HG03520 (cell line): ENCODE data around the gene RAB24.

Source experiments
- ATAC-seq: cut with Tn5 transposase; IDR thresholded peaks from one replicate; pipeline ENCODE4 v1.9.1; 2021; ENCODE audit warnings: mild to moderate bottlenecking, moderate library complexity; ENCODE audit not compliant: unreplicated experiment

The RAB24 gene

GRCh38 chr5:177333420-177334154 lies 30.1 kb upstream of the RAB24 start:
- no peak for ATAC-seq

GRCh38 chr5:177332896-177333260 lies 29.4 kb upstream of the RAB24 start:
- no peak for ATAC-seq

GRCh38 chr5:177332031-177332895 lies 28.7 kb upstream of the RAB24 start:
- no peak for ATAC-seq

GRCh38 chr5:177330991-177331842 lies 27.7 kb upstream of the RAB24 start:
- ATAC-seq = no peak

GRCh38 chr5:177329883-177330282 lies 26.4 kb upstream of the RAB24 start:
- ATAC-seq = no peak

- ATAC-seq = no peak
Measured at GRCh38 chr5:177328545-177329231, 25.2 kb upstream of the RAB24 start.

- ATAC-seq = no peak
Measured at GRCh38 chr5:177327539-177328522, 24.3 kb upstream of the RAB24 start.

- no peak for ATAC-seq
Measured at GRCh38 chr5:177325868-177326381, 22.4 kb upstream of the RAB24 start.

GRCh38 chr5:177320879-177321278 lies 17.4 kb upstream of the RAB24 start:
- no peak for ATAC-seq

GRCh38 chr5:177319913-177320588 lies 16.5 kb upstream of the RAB24 start:
- ATAC-seq = no peak

- no peak for ATAC-seq
Measured at GRCh38 chr5:177317959-177318377, 14.4 kb upstream of the RAB24 start.

GRCh38 chr5:177316005-177316404 lies 12.5 kb upstream of the RAB24 start:
- ATAC-seq = no peak

GRCh38 chr5:177315411-177315810 lies 11.9 kb upstream of the RAB24 start:
- ATAC-seq = no peak

- no peak for ATAC-seq
Measured at GRCh38 chr5:177314376-177315342, 11.1 kb upstream of the RAB24 start.

- ATAC-seq = no peak
Measured at GRCh38 chr5:177313561-177314259, 10.2 kb upstream of the RAB24 start.

GRCh38 chr5:177312649-177313181 lies 9.2 kb upstream of the RAB24 start:
- peak; percentile 6 for ATAC-seq
